Ascending aorta (tissue), 2 donors: Measurements from ENCODE around the gene CAAP1. TPM values are rescaled to one million over a fixed set of nuclear protein-coding genes. Genes with fewer than 3 reads are reported as not detected.

Experiments used
- DNase-seq, 2 donors: peaks; one replicate each; pipeline ENCODE4 v3.0.0-alpha.2; 2019; ENCODE audit warnings: low spot score in 2 of 2
- H3K27ac ChIP-seq, 2 donors: fragments of 200-600 bp; sonication (generic); one replicate each; pipeline ENCODE4 v1.5.1; 2016 to 2017; ENCODE audit warnings: mild to moderate bottlenecking in 1 of 2
- H3K27me3 ChIP-seq: fragments of 200-600 bp; sonication (generic); one replicate; pipeline ENCODE4 v1.5.1; 2017
- H3K36me3 ChIP-seq, 2 donors: fragments of 200-600 bp; sonication (generic); one replicate each; pipeline ENCODE4 v1.5.1; 2016
- H3K4me1 ChIP-seq, 2 donors: fragments of 200-600 bp; sonication (generic); one replicate each; pipeline ENCODE4 v1.5.1; 2016 to 2017; ENCODE audit warnings: mild to moderate bottlenecking in 1 of 2
- H3K4me3 ChIP-seq, 2 donors: fragments of 200-600 bp; sonication (generic); one replicate each; pipeline ENCODE4 v1.5.1; 2016 to 2017; ENCODE audit warnings: mild to moderate bottlenecking in 1 of 2
- H3K9me3 ChIP-seq, 2 donors: fragments of 200-600 bp; sonication (generic); one replicate each; pipeline ENCODE4 v1.5.1; 2016
- CTCF ChIP-seq, 3 experiments: fragments of 200-600 bp in 2 of 3; fragments of 450-650 bp in 1 of 3; sonication (generic) in 2 of 3; IDR thresholded peaks; one replicate each; pipeline ENCODE4 v1.5.1; 2016 to 2019; ENCODE audit warnings: antibody characterized with exemption in 3 of 3, mild to moderate bottlenecking in 1 of 3, moderate library complexity in 1 of 3
- intact Hi-C: fragments of 100-400 bp; cut with DNase I; formaldehyde crosslinking; loops from one replicate; pipeline ENCODE4 v1.15.1; 2023
- total RNA-seq: library from RNA; depleted of rRNA; stranded (reverse); fragments of >200 nt; gene quantifications from one replicate; pipeline ENCODE4 v1.1.0, GENCODE V29; 2016

The CAAP1 gene
- total RNA-seq, 1 donor from 2014 or later, result 59.5 TPM

- no peaks in the 10 kb centered on the region for H3K4me1 ChIP-seq
- TF ChIP-seq CTCF (IDR thresholded peaks at IDR 0.05), result no peak
- DNase-seq, result no peak
- H3K4me3 ChIP-seq, result no peak overlapping the region
- peak overlapping the region in 1 of 2 donors; percentile 3 for H3K27ac ChIP-seq
- peaks cover 11 to 40% of the 10 kb centered on the region in 2 donors for H3K36me3 ChIP-seq
- H3K27me3 ChIP-seq, result no peaks in the 10 kb centered on the region
- intact Hi-C loops, result no loop called here
- no peaks in the 10 kb centered on the region for H3K9me3 ChIP-seq
Observed at GRCh38 chr9:26904070-26904469, 11.5 kb upstream of the CAAP1 start.

GRCh38 chr9:26893030-26893676 is 551 bp upstream of the CAAP1 start:
- Histone ChIP-seq H3K27ac (peak overlapping the region; percentile 97 to 99), H3K36me3 (no peaks in the 10 kb centered on the region), H3K9me3 (no peaks in the 10 kb centered on the region), H3K4me1 (peaks cover 4 to 16% of the 10 kb centered on the region in 2 donors), H3K4me3 (peak overlapping the region; percentile 95 to 98), H3K27me3 (no peaks in the 10 kb centered on the region)
- intact Hi-C loops, result loop anchor here (2.0 kb wide), 2 partner anchors 64 to 680 kb away; partner anchors contain the start of genes C9orf72 and IFT74
- no peak for DNase-seq
- TF ChIP-seq CTCF (IDR thresholded peaks at IDR 0.05), result no peak

GRCh38 chr9:26891726-26892125 is 876 bp downstream of the CAAP1 start:
- DNase-seq, result no peak
- H3K36me3 ChIP-seq, result peaks cover 0 to 2% of the 10 kb centered on the region in 2 donors
- no peak for TF ChIP-seq CTCF (IDR thresholded peaks at IDR 0.05)
- intact Hi-C loops, result loop anchor here (1.0 to 2.0 kb wide), 3 partner anchors 56 to 681 kb away; partner anchors contain the start of genes C9orf72, IFT74 and PLAA
- H3K27ac ChIP-seq, result peak overlapping the region; percentile 97 to 99
- H3K27me3 ChIP-seq, result no peaks in the 10 kb centered on the region
- H3K4me1 ChIP-seq, result peaks cover 4 to 16% of the 10 kb centered on the region in 2 donors
- H3K4me3 ChIP-seq, result peak overlapping the region; percentile 95 to 98
- no peaks in the 10 kb centered on the region for H3K9me3 ChIP-seq

- Histone ChIP-seq H3K4me1 (peaks cover 3 to 16% of the 10 kb centered on the region in 2 donors), H3K4me3 (no peak overlapping the region), H3K27ac (no peak overlapping the region), H3K9me3 (no peaks in the 10 kb centered on the region), H3K27me3 (no peaks in the 10 kb centered on the region), H3K36me3 (peaks cover 0 to 15% of the 10 kb centered on the region in 2 donors)
- intact Hi-C loops, result no loop called here
- no peak for TF ChIP-seq CTCF (IDR thresholded peaks at IDR 0.05)
- DNase-seq, result no peak
Observed at GRCh38 chr9:26888271-26888670, 4.3 kb downstream of the CAAP1 start.

- H3K36me3 ChIP-seq, result peaks cover 10 to 64% of the 10 kb centered on the region in 2 donors
Observed at GRCh38 chr9:26882154-26882553, 10.4 kb downstream of the CAAP1 start.

More at GRCh38 chr9:26882154-26882553, 10.4 kb downstream of the CAAP1 start:
- Histone ChIP-seq H3K27me3 (no peaks in the 10 kb centered on the region), H3K27ac (no peak overlapping the region), H3K4me1 (no peaks in the 10 kb centered on the region), H3K9me3 (no peaks in the 10 kb centered on the region), H3K4me3 (no peak overlapping the region)
- intact Hi-C loops, result no loop called here
- no peak for TF ChIP-seq CTCF (IDR thresholded peaks at IDR 0.05)
- no peak for DNase-seq
